ENCODE results near the gene SPINK13.
A peak's percentile ranks its signal among the peaks of the same experiment; 100 is the strongest.
"Not testable (repeated sequence)": the region's sequence is repeated elsewhere in the genome, so short reads cannot be mapped to it uniquely, and the experiment has no call there.

Gene SPINK13, protein sequence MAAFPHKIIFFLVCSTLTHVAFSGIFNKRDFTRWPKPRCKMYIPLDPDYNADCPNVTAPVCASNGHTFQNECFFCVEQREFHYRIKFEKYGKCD

DNA sequence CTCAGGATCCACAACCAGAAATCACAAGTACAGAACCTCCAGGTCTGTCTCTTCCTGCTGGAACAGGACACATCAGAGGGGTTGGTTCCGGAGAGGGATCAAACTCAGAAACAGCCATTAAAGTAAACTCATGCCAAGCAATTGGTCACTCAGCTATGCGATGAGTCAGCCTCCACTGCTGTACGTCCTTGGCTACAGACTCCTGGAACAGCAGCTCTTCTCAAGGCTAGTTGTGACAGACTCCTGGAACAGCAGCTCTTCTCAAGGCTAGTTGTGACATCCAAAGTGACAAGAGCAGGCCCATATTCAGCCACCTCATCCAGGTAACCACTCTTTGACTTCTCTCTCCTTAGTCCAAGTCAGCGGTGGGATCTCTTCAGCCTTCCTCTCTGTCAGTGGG lies at the start of gene SPINK13:
Gene SPINK13 (plus strand): TSS at position 229 of the 400 bp plus-strand sequence. CDS start 1,279 bp downstream, outside the sequence.
- DNase-seq = no peak

DNA sequence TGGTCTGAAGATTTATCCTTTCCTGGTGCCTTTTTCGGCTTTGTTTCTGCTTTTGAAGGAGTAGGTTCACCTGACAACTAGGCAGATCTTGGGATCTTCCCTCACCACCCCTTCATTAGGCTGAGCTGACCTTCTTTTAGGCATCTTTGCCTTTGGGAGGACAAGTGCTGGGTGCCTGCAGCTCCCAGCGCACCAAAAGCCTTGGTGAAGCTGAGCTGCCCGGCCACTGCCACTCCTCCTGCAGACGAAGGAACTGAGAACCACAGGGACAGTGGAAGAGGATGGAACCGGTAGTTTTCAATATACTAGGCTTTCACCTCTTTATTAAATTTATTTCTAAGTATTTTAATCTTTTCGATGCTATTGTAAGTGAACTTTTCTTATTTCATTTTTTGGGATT lies 47.1 kb upstream of the SPINK13 start:
- no peak for DNase-seq

DNA sequence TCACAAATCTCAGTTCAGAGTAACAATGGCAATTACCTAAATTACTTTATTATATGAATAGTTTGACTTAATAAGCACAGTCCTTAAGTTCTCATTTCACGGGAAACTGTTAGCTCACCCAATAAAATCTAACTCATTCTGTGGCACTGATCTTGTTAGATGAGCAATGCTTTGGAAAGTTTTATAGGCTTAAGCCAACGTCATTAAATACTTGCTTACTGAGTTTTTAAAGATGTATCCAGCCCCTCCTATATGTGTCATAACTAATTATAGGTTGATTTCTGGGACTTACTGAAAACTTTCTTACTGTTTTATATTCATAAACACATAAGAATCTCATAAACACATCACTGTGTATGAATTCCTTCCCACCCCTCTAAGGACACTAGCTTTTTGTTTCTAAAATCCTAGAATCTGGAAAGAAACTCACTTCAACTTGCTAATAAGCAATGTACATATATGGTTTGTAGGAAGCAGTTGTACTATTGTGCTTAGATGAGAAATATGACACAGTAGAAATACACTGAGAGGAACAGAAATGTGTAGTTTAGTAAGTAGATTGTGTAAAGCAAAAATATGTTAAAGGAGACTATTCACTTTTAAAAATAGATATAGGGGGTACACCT lies 44.4 kb upstream of the SPINK13 start:
- DNase-seq = no peak

DNA sequence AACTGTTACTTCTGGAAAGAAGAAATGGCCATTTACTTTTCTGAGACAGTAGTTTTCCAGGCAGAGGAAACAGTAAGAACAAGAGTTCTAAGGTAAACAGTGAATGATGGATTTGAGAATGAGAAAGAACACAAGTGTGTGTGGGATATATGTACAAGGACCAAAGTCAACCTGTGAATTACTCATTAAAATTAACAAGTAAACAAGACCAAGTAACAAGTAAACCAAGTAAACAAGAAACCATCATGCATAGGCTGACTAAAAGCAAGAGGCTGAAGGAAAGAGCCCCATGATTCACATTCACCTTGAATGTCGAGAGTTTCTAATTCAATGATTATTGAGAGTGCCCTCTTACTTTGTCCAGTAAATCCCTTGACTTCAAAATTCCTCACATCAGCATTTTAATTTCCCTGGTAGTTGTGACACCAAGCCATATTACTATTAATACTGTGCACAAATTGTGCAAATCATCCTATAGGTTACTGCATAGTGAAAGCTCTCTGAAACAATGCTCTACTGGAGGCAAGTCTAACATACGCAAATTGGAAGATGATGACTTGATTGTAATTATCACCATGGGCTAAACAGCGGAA lies 40.1 kb upstream of the SPINK13 start:
- no peak for DNase-seq

DNA sequence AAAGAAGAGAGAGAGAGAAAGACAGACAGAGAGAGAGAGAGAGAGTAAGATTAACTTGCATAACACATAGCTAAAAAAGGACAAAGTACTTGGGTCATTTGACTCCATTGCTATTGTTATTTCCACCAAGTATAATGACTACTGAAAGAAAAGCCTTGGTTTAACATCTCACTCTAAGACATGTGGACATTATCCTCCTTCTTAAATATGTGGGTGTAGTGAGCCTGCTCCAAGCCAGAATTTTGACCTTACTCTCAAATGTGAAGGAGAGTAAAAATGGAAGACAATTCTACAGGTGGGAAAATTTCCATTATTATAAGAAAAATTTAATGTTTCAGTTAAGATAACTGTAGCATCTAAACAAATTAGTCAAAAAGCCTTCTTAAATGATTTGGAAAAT lies 38.8 kb upstream of the SPINK13 start:
- no peak for DNase-seq

DNA sequence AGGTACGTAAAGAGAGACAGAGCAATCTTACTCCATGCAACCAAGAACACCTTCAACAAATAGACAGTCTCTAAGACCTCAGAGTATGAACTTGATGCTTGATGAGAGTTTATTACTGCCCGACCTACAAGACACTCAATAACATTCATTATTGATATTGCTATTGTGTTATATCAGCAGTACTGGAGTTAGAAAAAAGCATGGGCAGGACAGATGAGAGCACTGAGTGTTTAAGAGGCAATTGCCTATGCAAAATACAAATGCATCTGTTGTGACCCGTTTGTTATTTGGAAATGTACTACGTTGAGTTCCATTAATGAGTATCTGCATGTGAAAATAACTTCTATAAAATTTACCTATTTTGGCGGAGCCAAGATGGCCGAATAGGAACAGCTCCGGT lies 38.4 kb upstream of the SPINK13 start:
- no peak for DNase-seq

DNA sequence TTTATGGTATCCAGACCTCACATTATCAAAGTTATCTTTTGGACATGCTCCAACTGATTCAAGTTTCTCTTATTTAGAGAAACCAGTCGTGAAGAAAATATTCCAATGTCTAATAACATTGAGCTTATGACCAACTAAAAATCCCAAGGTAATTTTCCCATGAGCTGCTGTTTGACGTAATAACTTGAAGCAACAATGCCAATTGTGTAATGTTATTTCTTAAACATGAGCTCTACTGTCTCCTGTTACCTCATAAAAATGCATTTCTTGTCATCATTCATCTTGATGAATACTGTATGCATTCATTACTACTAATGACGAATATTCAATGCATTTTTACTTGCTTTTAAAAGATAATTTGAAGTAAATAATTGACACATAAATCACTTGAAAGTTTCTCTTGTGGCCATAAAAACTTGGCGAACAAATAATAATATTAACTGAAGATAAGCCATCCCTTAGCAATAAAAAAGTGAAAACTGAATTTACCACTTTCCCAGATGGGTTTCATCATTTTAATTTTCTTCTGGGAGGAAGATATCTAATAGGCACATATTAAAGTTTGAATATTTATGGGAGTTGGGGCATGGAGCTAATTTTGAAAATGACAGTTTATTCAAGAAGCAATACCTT lies 30.7 kb upstream of the SPINK13 start:
- no peak for DNase-seq

DNA sequence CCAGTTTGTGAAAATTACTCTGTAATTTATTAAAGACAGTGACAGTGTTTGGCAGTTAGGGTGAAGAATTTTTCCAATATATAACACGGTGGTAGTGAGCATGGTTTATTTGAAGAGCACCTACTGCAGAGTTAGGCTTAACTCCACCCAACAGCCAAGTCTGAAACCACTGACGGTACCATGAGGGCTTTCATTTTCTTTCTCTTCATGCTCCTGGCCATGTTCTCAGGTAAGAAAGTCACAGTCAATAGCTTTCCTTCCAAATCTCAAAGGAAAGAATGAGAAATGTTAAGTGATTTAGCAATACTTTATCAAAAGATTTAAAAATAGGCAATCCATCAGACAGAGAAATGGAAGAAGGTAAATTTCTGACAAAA lies 30.2 kb upstream of the SPINK13 start, which contains the start of gene MARCOL:
Gene MARCOL (plus strand): TSS at position 108 of the 377 bp plus-strand sequence. CDS start 73 bp downstream, at position 181.
- no peak for DNase-seq

DNA sequence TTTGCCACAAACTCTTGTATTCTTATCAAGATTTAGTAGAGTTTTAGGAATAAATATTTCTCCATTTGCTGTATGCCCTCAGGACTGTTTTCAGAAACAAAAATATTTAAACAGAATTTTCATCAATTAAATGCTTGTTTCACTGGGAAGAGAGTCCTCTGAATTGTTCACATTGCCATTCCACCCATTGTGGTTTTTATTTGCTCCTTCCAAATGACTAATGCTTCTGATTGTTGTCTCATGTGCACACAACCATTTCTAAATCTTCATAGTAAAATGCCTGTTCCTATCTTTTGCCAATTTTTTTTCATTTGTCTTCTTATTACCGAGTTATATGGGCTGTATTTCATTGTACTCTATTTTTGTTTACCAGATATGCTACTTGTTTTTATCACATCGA lies 19.7 kb upstream of the SPINK13 start:
- no peak for DNase-seq

DNA sequence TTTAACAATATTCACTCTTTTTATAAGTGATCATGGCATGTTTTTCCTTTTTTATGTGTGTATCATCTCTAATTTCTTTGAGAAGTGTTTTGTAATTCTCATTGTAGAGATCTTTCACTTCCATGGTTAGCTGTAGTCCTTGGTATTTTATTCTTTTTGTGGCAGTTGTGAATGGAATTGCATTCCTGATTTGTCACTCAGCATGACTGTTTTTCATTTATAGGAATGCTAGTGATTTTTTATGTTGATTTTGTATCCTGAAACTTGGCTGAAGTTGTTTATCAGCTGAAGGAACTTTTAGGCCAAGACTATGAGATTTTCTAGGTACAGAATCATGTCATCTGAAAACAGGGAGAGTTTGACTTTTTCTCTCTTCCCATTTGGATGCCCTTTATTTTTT lies 13.1 kb upstream of the SPINK13 start:
- DNase-seq = no peak

DNA sequence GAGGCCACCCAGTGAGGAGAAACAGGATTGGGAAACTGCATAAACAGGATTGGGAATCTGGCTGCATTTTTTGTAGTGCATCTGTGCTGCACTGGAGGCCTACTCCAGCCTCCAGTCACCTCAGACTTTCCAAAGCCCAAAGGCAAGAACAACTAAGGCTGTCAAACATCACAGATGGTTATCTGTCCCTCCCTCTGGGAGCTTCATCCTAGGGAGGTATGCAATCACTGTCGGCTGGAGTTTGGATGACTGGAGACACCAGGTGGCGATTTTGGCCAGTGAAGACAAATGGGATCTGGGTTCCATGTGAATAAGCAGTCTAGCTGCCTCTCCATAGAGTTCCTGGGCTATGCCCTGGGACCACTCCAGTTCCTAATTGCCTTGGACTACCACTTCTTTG lies 9.3 kb upstream of the SPINK13 start:
- no peak for DNase-seq

DNA sequence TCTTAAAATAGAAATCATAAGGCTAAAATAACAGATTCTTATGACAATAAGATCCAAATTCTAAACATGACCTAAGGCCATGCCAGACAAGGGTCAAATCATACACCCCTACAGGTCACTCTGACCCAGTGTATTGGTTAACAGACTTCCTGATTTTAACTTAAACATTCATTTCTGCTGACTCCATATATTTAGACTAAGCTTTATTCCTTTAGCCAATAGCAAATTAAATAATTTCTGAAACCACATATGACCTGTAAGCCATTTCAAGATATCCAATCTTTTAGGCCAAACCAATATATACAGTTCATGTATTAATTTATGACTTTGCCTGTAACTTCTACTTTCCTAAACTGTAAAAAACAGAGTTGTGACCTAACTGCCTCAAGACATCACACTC lies 7.4 kb upstream of the SPINK13 start:
- DNase-seq = no peak

DNA sequence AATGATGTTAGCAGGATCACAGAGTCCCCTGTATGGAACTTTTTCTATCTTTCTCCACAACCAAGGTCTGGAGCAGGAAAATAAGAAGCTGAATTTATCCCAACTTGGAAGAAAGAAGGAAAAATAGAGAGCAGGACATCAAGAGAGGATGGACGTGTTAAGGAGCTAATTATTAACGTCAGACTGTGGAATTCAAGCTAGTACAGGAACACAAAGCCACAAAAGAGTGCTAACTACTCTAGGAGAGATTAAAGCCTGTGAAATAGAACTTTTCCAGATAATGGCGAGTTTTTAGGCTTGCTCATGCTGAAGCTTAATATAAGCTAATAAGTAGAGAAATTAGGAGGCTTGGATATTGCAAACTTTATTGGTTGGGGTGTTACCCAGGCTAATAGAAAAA lies 632 bp upstream of the SPINK13 start:
- no peak for DNase-seq

DNA sequence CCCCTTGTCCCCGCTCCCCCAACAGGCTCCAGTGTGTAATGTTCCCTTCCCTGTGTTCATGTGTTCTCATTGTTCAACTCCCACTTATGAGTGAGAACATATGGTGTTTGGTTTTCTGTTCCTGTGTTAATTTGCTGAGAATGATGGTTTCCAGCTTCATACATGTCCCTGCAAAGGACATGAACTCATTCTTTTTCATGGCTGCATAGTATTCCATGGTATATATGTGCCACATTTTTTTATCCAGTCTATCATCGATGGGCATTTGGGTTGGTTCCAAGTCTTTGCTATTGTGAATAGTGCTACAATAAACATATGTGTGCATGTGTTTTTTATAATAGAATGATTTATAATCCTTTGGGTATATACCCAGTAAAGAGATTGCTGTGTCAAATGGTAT lies 6.5 kb downstream of the SPINK13 start:
- DNase-seq = not testable (repeated sequence)

DNA sequence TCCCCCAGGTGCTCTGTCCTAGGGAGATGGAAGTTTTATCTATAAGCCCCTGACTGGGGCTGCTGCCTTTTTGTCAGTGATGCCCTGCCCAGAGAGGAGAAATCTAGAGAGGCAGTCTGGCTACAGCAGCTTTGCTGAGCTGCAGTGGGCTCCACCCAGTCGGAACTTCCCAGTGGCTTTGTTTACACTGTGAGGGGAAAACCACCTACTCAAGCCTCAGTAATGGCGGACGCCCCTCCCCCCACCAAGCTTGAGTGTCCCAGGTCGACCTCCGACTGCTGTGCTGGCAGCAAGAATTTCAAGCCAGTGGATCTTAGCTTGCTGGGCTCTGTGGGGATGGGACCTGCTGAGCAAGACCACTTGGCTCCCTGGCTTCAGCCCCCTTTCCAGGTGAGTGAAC lies 12.3 kb downstream of the SPINK13 start:
- not testable (repeated sequence) for DNase-seq

DNA sequence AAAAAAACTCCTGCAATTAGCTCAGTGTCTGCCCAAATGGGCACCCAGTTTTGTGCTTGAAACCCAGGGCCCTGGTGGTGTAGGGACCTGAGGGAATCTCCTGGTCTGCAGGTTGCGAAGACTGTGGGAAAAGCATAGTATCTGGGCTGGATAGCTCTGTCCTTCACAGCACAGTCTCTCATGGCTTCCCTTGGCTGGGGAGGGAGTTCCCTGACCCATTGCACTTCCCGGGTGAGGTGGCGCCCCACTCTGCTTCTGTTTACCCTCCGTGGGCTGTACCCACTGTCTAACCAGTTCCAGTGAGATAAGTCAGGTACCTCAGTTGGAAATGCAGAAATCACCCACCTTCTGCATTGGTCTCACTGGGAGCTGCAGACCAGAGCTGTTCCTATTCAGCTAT lies 12.7 kb downstream of the SPINK13 start:
- not testable (repeated sequence) for DNase-seq

DNA sequence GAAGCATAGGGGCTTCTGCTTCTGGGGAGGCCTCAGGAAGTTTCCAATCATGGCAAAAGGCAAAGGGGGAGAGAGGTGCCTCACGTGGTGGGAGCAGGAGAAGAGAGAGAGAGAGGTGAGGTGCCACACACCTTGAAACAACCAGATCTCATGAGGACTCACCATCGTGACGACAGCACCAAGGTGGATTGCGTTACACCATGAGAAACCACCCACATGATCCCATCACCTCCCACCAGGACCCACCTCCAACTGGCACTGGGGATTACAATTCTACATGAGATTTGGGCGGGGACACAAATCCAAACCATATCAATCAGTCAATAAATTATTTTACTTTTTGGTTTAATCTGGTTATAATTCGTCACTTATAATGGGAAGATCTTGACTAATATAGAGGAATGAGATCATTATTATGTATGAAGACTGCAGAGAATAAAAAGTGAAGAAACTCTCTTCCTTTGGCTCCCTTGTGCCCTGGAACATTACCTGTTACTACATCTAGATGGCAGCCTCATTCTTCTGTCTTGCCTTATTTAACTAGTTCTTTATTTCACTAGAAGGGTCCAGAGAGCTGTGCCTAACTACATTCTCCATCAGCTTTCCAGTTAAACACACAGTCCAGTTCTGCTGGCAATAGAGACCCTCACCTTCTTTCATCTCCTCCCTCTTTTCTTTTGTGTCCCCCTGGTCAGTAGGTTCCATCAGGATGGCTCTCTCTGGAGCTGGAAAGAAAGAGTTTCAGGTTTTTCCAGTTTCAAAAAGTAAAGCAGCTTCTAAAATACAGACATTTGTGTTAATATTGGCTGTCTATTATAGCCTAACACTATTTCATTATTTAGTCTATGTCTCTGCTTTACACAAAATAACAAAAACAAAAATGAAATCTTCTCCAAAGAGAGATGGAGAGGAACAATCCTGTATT lies 21.9 kb downstream of the SPINK13 start:
- DNase-seq = peak; percentile 28

DNA sequence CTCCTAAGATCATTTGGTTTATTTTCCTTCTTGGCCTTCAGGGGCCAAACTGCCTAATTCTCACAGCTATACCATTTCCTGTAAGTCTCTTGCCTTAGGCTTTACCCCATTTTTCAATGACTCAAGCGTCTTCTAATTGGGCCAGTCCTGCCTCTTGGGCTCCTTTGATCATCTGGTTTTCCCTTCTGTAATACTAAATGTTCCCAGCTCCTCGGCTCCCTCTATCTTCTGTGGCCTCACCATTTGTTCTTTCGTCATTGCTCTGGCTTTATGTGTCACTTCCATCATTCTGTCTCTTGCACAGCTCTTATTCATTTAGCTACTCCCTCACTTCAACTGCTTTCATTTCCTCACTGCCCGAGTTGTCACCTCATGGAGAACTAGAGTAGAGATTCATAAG lies 29.1 kb downstream of the SPINK13 start:
- no peak for DNase-seq

DNA sequence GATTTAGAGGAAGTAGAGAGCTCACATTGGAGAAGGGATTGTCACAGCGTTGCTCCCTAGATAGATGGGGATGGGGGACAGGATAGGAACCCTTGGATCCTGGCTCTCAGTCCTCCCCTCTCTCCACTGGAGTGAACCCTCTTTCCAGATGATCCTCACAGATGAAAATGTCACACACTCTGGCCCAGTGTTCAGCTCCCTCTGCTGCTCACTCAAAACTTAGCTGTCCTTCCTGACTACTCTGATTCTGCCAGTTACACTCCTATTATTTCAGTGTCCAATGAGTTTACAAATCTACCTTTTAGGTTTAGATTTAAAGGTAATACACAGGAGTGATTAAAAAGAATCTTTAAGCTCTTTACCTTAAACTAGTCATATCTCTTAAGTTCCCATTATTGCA lies 37.9 kb downstream of the SPINK13 start:
- DNase-seq = no peak

DNA sequence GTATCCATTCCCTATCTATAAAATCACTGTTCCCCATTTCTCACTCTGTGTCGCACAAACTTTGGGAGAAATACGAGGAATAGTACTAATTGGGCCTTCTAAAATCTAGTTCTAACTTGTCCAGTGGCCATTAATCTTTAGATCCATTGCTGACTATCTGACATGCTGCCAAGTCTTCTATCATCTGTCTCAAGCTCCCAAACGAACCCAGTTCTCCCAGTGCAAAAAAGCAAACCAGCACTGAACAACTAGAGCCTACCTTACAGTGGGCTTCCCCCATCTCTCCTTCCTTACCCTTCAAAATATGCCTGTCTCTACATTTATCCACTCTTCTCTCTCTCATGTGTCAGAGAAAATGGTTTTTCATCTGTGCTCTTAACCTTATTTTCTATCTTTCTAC lies 40.4 kb downstream of the SPINK13 start:
- no peak for DNase-seq

DNA sequence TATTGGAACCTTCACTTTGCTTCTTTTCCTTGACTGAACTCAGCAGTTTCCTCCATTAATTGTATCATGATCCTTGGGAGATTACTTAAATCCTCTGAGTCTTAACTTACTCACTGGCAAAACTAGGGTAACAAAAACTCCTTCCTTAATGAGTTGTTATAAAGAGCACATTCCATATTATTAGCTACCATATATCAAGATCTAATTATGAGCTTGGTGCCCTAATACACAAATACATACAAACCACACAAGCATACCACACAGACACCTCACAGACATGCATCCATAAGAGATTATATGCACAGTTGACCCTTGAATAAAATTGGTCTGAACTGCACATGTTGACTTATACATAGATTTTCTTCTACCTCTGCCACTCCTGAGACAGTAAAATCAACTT lies 41.2 kb downstream of the SPINK13 start:
- no peak for DNase-seq

DNA sequence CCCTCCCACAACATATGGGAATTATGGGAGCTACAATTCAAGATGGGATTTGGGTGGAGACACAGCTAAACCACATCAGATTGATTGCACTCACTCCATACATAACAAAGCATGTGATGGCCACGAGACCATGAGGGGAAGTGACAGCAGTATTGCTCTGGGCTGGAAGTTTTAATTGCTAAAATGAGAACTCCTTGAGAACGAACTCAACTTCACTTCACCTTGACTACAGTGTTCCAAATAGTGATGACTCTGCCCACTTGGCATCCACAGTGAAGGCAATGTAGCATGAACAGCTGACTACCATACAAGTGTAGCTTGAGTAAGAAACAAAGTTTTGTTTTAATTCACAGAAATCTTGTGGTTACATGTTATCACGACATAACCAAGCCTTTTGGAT lies 42.9 kb downstream of the SPINK13 start:
- DNase-seq = no peak

DNA sequence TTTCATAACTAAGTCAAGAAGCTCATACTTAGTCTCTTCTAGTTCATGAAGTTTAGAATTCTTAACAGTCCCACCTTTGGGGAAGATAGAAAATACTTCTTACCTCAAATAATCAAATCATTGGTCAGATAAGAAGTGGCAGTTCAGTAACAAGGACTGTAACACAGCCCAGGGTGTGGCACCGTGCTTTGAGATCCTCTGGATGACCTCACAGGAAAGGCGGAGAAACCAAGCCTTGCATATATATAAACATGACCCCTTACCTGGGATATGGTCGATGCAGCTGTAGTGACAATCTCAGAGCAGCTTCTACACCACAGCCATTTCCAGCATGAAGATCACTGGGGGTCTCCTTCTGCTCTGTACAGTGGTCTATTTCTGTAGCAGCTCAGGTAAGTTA lies 43.6 kb downstream of the SPINK13 start, which contains the start of gene SPINK7:
Gene SPINK7 (plus strand): TSS at position 271 of the 400 bp plus-strand sequence. CDS start 61 bp downstream, at position 332.
- DNase-seq = no peak

Measured in NCI-H1436 treated with DMSO at 0.1 percent for 48 hours (cell line).